GM21515 (cell line): Measurements from ENCODE around the gene ADAM17.
"Not testable (repeated sequence)": the region's sequence is repeated elsewhere in the genome, so short reads cannot be mapped to it uniquely, and the experiment has no call there.

Source experiments
- ATAC-seq: cut with Tn5 transposase; IDR thresholded peaks from one replicate; pipeline ENCODE4 v1.9.1; 2021; ENCODE audit not compliant: unreplicated experiment

The ADAM17 gene

DNA sequence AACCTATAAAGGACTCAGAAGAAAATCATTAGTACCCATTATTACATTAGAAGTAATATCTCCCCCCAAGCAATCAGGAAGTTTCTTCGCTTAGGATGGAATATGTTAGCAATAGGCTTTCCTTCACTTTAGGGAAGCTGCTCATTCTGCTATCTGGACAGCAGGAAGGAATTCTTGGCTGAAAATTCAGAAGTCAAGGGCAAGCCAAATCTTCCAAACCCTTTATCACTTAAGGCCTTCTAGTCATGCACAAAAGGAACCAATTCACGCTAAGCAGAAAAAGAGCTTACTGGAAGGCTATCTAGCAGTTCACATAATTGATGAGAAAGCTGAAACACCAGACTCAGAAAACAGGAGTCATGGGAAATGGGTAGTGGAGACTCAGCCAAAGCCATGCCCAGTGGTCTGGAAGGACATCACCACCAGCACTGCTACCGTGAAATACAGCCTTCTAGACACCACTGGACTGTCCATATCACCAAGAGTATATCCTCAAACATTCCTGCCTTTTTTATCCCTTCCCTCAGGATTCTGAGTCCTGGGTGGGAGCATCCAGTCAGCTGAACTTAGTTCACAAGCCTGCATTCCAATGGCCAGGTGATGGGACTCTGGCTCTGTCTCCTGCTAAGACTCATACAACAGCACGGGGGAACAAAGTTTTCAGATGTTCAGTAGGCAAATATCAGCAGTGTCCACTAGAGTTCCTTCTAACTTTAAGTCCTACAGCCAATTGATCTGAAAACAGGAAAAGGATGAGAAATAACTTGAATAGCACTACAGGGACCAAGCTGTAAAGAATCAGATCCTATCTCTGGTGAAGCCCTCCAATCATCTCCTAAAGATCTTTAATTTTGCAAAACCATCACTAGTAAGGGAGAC is 14.8 kb upstream of the ADAM17 start:
- ATAC-seq, result no peak

DNA sequence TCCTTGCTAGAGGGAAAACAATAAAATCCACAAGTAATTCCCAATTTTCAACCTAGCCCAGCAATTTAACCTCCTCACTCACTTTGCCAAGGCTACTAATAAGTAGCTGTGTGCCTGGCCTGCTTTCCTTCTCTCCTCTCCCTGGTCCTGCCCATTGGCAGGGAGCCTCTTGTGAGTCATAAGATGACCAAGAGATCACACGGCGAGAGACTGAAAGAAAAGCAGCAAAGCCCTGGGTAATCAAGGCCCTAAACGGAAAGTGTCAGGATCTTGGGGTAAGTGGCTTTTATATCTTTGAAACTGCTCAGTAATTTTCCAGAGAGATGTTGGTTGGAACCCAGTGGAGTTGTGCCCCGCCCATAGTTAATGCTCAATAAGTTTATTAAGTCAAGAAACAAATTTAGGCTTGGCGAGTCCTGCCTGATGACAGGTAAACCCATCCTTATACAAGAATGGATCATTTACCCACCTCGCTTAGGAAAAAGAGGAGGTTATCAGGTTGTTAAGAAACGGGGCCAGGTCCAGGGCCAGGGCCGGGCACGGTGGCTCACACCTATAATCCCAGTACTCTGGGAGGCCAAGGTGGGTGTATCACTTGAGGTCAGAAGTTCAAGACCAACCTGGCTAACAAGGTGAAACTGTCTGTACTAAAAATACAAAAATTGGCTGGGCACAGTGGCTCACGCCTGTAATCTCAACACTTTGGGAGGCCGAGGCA is 10.0 kb upstream of the ADAM17 start:
- no peak for ATAC-seq

DNA sequence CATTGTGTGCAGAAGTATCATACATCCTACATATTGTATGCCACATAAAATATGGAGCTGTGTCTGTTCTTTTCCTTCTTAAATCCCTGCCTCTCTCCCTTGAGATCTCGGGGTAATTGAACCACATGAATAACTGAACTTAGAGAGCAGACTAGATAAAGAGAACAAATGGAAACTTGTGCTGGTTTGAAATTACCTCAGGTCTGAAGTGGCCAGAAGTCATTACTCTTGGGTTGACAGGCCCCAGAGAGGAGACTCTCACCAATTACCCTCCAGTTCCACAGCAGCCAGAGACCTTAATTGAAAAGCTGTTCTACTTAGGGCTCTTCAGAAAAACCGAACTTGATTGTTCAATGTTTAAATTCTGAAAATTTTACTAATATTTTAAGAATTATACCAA is 5.0 kb upstream of the ADAM17 start:
- ATAC-seq, result no peak

DNA sequence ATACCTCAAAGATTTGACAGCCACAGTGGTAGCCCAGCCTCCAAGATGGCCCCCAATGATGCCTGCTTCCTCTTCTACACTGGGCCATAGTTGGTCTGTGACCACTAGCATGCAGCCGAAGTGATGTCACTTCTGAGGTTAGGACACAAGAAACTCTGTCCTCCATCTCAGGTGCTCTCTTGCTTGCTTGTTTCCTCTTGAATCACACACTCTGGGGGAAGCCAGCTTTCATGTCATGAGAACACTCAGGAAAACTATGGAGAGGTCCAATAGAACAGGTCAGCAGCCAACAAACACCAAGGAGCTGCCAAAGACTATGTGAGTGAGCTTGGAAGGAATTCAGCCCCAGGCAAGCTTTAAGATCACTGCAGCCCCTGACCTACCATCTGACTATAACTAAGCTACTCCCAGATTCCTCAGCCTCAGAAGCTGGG is 3.3 kb upstream of the ADAM17 start:
- no peak for ATAC-seq

DNA sequence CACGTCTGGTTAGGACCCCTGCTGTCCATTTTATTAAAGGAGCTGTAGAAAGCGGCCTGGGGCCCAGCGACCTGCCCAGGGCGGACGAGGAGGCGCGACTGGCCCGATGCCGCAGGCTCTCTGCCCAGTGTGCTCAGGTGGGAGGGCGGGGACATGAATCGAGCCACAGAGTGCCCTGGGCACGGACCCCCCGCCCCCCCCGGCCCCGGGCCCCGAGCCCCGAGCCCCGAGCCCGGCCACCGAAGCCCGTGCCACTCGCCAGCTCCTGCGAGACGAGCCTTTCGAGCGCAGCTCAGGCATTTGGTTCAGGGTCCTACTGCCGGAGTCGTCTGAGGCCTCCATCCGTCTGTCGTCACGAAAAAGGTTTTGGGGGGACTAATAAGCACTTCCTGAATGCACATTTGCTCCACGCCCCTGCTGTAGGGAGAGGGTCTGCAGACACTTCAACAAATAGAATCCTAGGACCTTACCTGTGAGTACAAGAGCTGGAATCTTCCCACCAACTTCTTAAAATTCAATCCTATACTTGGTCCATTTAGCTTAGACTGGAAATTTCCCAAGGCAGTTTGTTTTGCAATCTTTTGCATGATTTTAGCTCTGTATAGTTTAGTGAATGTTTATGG is 602 bp upstream of the ADAM17 start:
- ATAC-seq, result peak; percentile 24

DNA sequence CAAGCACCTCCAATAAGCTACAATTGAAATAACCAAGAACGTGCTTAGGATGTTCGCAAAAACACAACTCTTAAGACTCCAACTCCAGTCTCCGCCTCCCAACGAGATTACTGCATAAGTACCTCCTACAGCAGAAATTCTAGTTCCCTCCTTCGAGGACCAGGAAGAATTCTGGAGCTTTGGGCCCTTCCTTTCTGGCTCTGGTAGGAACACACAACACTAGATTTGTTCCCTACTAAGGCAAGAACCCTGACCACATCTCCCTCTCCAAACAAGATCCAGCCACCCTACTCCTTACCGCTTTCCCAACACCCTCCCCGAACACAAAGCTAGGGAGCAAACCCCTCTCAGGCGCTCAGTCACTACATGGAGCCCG is 721 bp downstream of the ADAM17 start:
- no peak for ATAC-seq

DNA sequence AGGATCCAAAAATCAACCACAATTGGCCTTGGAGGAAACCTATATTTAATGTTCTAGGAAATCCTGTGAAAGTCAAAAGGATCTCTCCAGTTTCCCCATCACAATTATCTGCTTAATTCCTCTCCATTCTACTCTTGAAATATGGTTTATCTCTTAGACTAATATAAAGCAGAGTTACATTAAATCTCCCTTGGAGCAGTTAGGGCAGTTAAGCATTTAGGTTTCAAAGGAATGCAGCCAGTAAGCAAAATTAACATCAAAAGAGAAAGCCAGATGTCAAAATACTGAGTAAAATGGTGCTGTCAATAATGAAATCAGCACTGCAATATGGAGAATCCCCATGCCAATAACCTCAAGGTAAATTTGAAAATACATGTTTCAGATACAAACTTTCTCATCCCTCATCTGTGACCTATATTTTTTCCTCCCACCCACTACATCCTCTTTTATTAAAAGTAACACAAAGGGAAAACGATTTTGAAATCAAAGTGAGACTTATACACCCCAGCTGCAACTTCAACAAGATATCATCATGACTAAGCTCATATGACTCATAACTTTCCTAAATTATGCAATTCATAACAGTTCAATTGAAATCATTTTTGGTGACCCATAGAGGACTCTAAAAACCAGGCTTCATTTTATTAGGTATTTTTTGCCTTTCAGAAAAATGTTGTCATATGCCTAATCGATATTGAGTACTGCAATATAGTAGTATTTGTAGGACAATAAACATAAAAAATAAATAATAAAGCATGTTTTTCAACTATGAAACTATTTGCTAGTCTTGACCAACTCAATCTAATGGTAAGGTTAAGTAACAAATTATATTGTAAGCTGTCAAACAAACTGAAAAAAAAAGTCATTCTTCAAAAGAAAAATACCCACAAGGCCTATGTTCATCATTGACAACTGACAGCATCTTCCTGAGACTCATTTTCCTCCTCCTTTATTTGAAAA is 3.1 kb downstream of the ADAM17 start:
- ATAC-seq, result no peak

DNA sequence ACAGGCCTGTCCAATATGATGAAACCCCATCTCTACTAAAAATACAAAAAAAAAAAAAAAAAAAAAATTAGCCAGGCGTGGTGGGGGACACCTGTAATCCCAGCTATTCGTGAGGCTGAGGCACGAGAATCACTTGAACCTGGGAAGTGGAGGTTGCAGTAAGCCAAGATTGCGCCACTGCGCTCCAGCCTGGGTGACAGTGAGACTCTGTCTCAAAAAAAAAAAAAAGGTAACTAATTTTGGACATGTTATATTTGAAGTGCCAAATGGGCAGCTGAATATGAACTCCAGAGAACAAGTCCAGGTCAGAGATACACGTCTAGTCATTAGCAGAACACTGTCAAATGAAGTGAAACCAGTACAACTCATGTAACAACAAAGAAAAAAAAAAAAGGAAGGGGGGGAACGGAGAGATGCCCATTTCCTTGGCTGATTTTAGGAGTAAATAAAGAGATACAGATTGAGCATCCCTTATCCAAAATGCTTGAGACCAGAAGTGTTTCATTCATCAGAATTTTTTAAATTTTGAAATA is 4.7 kb downstream of the ADAM17 start:
- not testable (repeated sequence) for ATAC-seq

DNA sequence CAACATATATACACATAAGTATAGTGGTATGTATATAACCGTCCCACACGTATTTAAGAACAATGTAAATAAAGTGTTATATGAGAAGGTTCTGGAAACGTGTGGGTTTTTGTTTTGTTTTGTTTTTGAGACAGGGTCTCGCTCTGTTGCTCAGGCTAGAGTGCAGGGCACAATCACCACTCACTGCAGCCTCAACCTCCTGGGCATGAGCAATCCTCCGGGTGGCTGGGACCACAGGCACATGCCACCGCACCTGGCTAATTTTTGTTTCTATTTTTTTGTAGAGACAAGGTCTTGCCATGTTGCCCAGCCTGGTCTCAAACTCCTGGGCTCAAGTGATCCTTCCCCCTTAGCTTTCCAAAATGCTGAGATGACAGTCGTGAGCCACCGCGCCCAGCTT is 6.2 kb downstream of the ADAM17 start:
- no peak for ATAC-seq

DNA sequence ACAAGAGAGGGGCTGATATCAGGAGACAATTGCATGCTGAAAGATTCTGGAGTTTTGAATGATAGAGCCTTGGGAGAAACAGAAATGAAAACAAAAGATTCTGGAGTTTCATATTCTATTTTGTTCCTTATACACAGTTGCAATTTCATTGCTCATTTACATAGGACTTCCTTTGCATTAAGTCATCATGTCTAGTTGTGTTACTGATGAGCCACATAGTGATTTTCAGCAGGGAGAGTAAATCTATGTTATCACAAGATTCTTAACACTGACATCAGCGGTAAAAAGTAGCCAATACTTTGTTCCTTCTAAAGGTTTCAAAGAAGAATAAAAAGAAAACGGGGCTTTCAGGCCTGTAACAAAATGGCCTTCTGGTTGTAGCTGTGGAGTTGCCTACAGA is 7.1 kb downstream of the ADAM17 start:
- ATAC-seq, result peak; percentile 57

DNA sequence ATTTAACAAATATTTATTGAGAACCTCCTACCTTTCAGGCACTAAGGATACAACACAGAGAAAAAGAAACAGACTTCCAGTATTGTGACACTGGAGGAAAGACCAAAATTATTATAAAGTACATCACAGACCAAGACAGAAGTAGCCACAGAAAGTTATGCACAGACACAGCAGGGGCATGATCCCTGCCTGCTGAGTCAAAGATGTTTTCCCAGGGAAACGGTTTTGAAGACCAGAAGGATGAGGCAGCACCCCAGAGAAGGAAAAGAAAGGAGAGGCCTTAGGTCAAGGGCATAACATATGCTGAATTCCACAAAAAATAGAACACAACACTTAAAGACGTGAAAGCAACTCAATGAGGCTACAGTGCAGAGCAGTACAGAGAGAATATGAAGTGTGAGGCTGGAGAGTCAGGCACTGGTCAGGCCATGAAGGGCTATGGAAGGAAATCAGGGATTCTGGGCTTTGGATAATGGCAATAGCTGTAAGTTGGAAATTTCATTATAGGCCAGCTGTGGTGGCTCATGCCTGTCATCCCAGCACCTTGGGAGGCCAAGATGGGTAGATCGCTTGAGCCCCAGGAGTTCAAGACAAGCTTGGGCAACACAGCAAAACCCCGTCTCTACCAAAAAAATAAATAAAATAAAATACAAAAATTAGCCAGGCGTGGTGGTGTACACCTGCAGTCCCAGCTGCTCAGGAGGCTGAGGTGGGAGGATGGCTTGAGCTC is 8.2 kb downstream of the ADAM17 start:
- ATAC-seq, result no peak

DNA sequence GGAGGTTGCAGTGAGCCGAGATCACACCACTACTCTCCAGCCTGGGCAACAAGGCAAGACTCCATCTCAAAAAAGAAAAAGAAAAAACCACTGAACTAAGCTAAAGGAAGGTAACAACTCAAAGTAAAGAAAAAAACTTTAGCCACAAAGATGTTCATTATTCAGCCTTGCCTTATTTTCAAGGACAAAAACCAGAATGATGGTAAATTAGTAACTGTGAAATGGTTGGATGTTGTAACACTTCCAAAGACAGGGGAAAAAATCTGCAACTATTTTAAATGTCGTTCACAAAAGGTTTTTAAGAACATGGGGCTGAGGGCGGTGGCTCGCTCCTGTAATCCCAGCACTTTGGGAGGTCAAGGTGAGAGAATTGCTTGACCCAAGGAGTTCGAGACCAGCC is 10.1 kb downstream of the ADAM17 start:
- no peak for ATAC-seq

DNA sequence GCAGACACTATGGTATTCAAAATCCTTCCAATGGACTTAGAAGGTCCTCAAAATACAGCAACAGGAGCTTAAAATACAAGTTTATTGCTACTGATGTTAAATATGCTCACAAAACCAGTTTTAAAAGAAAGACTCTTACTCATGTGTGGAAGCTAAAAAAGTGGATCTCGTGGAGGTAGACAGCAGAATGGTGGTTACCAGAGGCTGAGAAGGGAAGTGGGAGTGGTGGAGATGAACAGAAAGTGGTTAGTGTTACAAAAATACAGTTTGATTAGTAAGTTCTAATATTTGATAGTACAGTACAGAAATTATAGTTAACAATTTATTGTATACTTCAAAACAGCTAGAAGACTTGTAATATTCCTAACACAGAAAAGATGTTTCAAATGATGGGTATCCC is 12.1 kb downstream of the ADAM17 start:
- ATAC-seq, result no peak

DNA sequence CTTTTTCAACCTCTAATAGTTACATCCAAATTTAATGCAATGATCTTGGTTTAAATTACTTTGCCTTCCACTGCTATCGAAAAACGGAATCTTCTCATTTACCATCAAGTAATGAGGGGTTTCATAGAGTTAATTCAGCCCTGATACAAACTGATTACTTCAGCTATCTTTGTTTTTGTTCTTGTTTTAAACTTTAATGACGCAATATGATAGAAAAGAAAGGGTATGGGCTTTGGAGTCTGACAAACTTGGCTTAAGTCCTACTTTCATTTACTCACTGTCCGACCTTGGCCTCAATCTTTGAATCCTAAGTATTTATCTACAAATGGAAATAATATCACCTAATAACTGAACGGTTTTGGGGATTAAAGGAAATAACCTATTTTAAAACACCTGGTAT is 16.1 kb downstream of the ADAM17 start:
- no peak for ATAC-seq

DNA sequence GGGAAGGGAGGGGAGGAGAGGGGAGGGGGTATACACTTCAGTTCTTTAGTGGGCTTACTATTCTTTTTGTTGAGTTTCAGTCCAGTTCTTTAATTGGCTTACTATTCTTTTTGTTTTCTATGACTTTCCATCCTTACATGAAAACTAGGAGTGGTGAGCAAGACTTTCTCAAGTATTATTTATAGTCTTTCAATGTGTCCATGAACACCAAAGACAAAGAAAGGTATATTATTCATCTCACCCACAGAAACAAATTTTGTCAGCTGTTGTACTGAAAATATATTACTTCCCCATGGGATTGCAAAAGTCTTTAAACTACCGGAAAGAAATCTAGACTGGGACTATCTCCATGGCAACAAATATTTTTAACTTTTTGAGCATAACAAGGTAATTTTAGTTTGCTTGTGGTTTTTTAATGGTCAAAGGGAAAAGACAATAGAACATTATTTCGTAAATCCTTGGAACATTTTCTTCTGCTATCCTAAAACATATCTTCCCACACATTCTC is 17.6 kb downstream of the ADAM17 start:
- no peak for ATAC-seq

DNA sequence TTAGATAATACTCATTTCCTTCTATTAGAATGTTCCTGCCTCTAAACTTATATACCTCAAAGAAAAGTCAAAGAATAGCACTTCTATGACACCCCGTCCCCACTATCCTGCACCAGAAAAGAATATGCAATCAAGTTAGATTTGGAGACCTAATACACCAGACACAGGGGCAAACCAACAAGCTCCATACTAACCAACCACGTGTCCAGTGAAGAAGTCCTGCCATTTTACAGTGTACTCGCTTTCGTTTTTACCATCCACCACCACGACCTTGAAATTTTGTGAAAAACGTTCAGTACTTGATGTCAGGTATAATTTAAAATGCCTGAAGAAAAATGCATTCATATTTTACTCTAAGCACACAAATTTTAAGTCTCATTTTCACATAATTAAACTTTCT is 19.1 kb downstream of the ADAM17 start:
- no peak for ATAC-seq

DNA sequence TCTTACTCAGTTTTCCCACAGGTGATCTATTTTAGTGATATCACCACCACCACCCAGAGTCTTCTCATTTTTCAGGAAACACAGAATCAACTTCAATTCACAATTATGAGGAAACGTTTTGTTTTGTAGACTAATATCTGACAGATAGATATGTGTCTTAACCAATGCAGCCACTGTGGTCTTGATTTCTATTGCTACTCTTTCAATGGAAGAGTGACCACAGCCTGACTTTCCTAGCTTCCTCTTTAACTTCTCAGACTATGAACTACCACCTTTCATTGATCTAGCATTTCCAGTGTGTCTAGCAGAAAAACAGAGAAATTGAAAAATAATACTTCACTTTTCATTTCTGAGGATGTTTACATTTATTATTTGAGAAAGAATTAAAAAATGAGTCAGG is 20.5 kb downstream of the ADAM17 start:
- ATAC-seq, result no peak

DNA sequence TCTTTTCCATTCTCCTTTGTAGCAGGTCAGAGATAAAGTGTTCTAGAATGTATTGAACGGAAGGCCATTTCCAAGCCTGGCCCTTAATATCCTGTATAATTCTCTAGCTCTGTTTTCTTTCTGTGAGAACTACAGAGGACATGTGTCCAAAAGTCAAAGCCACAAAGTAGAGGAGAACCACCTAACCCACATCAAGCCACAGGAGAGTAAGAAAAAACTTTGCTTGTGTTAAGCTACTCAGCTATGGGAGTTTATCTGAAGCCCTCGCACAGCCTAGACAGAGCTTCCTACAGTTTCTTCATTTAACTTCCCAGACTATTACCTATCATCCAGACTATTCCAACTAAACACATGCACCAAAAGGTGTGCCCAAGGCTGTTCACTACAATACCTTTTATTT is 22.0 kb downstream of the ADAM17 start:
- ATAC-seq, result no peak

DNA sequence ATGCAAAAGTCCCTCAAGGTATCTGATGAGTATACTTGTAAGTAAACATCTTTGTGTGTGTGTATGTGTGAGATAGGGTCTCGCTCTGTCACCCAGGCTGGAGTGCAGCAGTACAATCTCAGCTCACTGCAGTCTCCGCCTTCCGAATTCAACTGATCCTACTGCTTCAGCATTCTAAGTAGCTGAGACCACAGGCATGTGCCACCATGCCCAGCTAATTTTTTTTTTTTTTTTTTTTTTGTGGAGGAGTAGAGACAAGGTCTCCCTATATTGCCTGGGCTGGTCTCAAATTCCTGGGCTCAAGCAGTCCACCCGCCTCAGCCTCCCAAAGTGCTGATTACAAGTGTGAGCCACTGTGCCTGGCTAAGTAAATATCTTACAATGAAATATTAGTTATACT is 23.2 kb downstream of the ADAM17 start:
- no peak for ATAC-seq
